Activated CD8-positive, alpha-beta memory T cell treated with anti-CD3 and anti-CD28 coated beads for 36 hours (primary cell): ENCODE measurements around the gene PDE11A. TPM values are rescaled to one million over a fixed set of nuclear protein-coding genes. Genes with fewer than 3 reads are reported as not detected.
"Not testable (repeated sequence)": the region's sequence is repeated elsewhere in the genome, so short reads cannot be mapped to it uniquely, and the experiment has no call there.

ENCODE experiments used
- CTCF ChIA-PET: fragments of 350-600 bp; sonication (Branson Sonifier 250); formaldehyde crosslinking; loops from one replicate; lab custom pipeline; 2021; ENCODE audit warnings: antibody characterized with exemption; lab: Charles Lee
- POLR2A ChIA-PET: fragments of 350-600 bp; sonication (Branson Sonifier 250); formaldehyde crosslinking; loops from one replicate; lab custom pipeline; 2021; ENCODE audit warnings: antibody characterized with exemption; lab: Charles Lee
- total RNA-seq, 2 experiments: library from RNA; stranded (reverse); gene quantifications; one replicate each; pipeline ENCODE4 v1.2.3, GENCODE V29; 2021

Gene PDE11A
- total RNA-seq, 2 experiments from 2014 or later: not detected

- CTCF ChIA-PET: no interaction called here
- POLR2A ChIA-PET: no interaction called here
Observed at GRCh38 chr2:177868806-177869205, 203.8 kb downstream of the PDE11A start.

- ChIA-PET POLR2A (no interaction called here), CTCF (no interaction called here)
Observed at GRCh38 chr2:177857538-177857937, 215.0 kb downstream of the PDE11A start.

DNA sequence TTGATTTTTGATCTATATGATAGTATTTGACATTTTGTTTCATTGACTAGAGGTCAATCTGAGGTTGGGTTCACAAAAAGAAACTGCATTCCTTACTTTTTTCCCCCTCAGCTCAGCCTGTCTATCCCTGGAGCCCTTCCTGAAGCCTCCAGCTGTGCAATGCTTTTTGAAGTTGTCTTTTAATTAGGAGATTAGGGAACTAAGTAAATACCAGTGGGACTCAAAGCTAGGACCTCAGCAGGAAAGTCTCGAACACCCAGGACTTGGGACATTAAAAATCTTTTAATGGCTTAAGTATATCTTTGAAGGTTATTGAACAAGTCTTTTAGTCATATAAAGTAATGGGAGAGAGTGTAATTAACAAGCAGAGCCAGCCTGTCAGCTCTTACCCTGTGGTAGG, 220.2 kb downstream of the PDE11A start:
- ChIA-PET CTCF (no interaction called here), POLR2A (no interaction called here)

GRCh38 chr2:177843188-177843587, 229.4 kb downstream of the PDE11A start:
- POLR2A ChIA-PET: no interaction called here
- CTCF ChIA-PET: no interaction called here

GRCh38 chr2:177842243-177842642, 230.3 kb downstream of the PDE11A start:
- ChIA-PET CTCF (no interaction called here), POLR2A (no interaction called here)

DNA sequence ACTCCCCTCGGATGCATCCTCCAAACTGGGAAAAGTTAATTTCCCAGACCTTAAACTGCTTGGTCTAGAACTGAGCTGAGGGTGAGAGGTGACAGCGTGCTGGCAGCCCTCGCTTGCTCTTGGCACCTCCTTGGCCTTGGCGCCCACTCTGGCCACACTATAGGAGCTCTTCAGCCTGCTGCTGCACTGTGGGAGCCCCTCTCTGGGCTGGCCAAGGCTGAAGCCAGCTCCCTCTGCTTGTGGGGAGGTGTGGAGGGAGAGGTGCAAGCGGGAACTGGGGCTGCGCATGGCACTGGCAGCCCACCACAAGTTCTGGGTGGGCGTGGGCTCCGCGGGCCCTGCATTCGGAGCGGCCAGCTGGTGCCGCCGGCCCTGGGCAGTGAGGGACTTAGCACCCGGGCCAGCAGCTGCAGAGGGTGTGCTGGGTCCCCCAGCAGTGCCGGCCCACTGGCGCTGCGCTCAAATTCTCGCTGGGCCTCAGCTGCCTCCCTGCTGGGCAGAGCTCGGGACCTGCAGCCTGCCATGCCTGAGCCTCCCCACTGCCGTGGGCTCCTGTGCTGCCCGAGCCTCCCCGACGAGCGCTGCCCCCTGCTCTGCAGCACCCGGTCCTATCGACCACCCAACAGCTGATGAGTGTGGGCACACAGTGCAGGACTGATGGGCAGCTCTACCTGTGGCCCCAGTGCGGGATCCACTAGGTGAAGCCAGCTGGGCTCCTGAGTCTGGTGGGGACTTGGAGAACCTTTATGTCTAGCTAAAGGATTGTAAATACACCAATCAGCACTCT, 237.0 kb downstream of the PDE11A start:
- POLR2A ChIA-PET, CTCF ChIA-PET: not testable (repeated sequence)

- ChIA-PET POLR2A (no interaction called here), CTCF (interaction anchor here (0.9 kb wide), 1 partner anchor 74 kb away, joined by 3 read pairs; no protein-coding TSS in a partner anchor)
Observed at GRCh38 chr2:177832611-177833433, 239.8 kb downstream of the PDE11A start.

DNA sequence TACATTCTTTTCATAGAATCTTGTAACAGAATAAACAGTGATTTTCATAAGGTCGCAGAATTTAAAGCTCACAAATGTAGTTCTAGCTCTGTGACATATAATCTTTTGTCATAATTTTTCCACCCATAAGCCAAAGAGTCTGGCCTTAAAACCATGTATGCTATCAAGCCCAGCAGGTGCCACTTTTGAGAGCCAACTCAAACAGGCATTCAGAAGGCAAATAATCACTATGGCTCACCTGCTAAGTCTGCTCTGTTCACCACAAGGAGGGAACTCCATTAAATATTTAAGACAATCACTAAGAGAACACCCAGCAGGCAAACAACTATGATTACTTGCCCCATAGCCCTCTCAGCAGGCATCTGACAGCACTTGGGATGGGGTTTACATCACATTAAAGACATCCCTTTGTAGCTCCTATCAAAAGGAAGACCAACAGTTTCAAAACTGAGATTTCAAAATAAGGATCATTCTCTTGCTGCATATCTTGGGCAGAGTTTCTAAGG, 241.6 kb downstream of the PDE11A start:
- ChIA-PET CTCF (no interaction called here), POLR2A (no interaction called here)

GRCh38 chr2:177828557-177828956, 244.0 kb downstream of the PDE11A start:
- ChIA-PET CTCF (no interaction called here), POLR2A (no interaction called here)

GRCh38 chr2:177826897-177827296, 245.7 kb downstream of the PDE11A start:
- POLR2A ChIA-PET: no interaction called here
- CTCF ChIA-PET: no interaction called here

- POLR2A ChIA-PET: no interaction called here
- CTCF ChIA-PET: no interaction called here
Observed at GRCh38 chr2:177822941-177823340, 249.6 kb downstream of the PDE11A start.

- POLR2A ChIA-PET: no interaction called here
- CTCF ChIA-PET: no interaction called here
Observed at GRCh38 chr2:177818412-177818811, 254.2 kb downstream of the PDE11A start.

DNA sequence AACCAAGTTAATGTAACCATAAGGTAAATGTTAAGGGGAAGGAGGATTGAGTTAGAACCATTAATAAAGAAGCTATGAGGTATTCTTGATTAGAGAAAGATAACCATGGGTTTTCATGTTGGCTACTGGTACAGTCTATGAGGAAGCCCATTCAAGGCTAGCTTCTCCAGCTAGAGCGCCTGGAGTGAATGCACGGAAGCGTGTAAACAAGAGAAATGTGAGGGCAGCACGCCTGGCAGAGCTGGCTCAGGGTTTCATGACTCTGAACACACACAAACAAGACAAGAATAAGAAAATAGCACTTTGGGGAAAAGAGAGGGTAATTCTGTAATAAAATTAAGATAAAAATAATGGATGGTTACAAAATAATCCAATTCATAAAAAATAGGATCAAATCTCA, 255.3 kb downstream of the PDE11A start:
- POLR2A ChIA-PET: no interaction called here
- CTCF ChIA-PET: no interaction called here

DNA sequence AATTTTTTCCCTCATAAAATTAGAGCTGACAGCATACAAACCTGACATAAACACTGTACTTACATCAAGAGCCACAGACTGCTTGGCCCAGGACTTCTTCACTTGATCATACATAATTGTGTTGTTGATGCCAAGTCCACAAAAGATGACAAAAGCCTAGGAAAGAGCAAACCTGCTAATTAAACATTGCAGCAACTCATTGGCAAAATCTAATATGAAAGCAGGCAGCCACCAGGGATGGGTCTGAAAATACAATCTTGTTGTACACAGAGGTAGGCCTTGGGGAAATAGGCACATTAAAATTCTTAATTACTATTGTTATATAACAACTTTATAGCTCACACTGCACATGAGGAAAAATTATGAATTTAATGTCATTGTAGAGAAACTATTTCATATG, 255.8 kb downstream of the PDE11A start:
- POLR2A ChIA-PET: no interaction called here
- CTCF ChIA-PET: no interaction called here

DNA sequence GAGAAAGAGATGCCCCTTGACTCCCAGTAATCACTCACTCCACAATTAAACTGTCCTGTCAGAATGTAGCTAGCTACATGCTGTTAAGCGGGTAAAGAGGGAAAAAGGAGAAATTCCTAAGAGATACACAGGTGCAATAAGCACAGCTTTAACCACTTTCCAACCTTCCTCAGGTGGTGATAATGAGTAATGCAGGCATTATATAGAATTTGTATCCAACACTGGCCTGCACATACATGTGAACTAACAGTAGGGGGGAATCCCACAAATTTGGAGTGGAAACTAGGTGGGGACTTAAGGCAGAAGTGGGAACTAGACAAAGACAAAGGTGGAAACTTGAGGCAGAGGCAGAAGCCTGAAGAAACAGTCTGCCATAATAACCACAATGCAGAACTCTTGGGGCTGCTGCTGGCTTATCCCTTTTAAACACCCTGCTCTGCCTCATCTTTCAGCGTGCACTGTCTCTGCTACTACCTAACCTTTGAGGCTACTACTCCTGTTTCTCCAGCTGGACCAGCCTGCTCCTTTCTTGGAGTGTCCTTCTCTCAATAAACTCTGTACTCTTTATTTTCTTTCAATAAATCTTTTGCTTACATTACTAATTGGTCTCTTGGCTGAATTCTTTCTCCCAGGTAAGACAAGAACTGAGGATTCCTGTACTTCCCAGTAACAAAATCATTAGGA, 259.7 kb downstream of the PDE11A start:
- POLR2A ChIA-PET: no interaction called here
- CTCF ChIA-PET: no interaction called here

DNA sequence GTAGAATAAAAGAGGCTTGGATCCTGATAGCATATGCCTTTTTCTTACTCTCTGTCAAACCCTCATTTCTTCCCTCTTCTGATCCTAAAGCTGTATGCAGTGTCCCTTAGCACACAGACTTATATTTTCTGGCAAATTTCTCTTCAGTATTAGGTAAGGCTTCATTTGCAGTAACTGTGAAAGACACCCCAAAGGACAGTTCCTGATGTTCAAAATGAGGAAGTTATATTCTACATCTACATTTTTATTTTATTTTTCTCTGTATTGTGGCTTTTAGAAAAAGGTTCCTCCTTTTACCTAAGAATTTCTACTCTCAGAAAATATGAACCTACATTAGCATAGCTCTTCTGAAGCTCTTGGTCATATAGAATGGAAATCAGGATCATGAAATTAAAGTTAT, 261.7 kb downstream of the PDE11A start:
- ChIA-PET POLR2A (no interaction called here), CTCF (no interaction called here)

DNA sequence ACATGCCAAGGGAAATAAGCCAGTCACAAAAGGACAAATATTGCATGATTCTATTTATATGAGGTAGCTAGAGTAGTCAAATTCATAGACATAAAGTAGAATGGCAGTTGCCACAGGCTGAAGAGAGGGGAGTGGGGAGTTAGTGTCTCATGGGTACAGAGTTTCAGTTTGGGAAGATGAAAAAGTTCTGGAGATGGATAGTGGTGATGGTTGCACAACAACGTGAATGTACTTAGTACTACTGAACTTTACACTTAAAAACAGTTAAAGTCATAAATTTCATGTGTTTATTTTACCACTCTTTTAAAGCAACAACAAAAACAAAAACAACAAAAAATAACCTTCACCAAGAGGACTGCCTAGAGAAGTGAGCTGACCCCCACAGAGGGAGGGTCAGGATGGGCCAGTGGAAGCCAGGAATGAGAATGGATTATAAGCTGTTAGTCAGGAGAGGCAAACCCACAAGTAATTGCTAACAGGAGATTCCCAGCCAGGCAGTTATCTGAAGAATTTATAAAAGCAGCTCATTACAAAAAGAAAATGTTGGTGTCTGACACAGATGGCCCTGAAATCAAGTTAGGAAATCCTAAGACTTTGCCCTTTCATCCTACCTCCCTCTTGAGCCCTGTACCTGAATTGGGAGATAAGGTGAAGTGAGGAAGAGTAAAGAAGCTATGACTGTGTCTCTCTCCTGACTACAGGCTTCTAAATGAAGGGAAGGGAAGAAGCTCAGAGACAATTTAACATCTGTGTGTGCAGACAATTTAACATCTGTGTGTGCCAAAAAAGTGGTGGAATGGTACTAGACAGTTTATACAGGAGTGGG, 263.4 kb downstream of the PDE11A start:
- ChIA-PET POLR2A (no interaction called here), CTCF (no interaction called here)

- CTCF ChIA-PET: no interaction called here
- POLR2A ChIA-PET: no interaction called here
Observed at GRCh38 chr2:177806025-177806424, 266.6 kb downstream of the PDE11A start.

- CTCF ChIA-PET: no interaction called here
- POLR2A ChIA-PET: no interaction called here
Observed at GRCh38 chr2:177799531-177799930, 273.0 kb downstream of the PDE11A start.
